Hematopoietic multipotent progenitor cell treated with erythropoietin and hydrocortisone succinate and interleukin-3 and kit ligand, for 8 days (in vitro differentiated cells): Measurements from ENCODE around the gene ZNF362.
"Not testable (repeated sequence)": the region's sequence is repeated elsewhere in the genome, so short reads cannot be mapped to it uniquely, and the experiment has no call there.

ENCODE experiments used
- DNase-seq: peaks from one replicate; pipeline ENCODE4 v3.0.0-alpha.2; 2015

The ZNF362 gene, protein sequence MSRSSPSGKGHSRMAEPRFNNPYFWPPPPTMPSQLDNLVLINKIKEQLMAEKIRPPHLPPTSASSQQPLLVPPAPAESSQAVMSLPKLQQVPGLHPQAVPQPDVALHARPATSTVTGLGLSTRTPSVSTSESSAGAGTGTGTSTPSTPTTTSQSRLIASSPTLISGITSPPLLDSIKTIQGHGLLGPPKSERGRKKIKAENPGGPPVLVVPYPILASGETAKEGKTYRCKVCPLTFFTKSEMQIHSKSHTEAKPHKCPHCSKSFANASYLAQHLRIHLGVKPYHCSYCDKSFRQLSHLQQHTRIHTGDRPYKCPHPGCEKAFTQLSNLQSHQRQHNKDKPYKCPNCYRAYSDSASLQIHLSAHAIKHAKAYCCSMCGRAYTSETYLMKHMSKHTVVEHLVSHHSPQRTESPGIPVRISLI

DNA sequence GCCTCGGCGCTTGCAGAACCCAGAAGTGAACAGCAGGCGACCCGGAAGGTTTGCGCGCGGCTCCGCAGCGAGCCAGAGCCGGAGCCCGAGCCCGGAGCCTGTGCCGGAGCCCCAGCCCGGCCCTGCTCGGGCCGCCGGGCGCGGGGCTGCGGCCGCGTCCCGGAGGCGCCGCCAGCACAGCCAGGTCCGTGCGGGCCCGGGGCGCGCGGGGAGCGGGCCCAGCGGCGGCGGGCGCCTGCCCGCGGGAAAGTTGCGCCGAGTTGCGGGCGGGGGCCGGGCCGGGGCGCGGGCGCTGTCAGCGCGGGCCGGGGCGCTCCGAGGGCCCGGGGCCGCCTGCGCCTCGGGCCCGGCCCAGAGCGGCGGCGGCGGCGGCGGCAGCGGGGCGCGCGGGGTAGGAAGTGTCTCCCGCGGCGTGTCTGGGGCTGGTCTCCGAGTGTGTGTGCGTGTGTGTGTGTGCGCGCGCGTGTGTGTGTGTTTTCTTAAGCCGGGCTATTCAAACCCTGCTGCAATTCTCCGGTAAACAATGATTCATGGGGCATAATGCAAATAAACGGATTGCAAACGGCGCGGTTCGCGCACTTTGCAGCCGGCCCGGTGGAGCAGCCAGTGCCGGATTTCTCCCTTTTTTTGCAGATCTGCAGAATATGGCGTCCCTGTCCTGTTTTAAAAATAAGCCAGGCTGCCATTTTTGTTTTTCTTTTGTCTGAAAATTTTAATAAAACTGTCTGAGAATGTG, at the start of gene ZNF362:
TSS of gene ZNF362 (plus strand) at position 22 of the 736 bp plus-strand sequence. CDS start 14,083 bp downstream, outside the sequence.
- peak; percentile 53 for DNase-seq

DNA sequence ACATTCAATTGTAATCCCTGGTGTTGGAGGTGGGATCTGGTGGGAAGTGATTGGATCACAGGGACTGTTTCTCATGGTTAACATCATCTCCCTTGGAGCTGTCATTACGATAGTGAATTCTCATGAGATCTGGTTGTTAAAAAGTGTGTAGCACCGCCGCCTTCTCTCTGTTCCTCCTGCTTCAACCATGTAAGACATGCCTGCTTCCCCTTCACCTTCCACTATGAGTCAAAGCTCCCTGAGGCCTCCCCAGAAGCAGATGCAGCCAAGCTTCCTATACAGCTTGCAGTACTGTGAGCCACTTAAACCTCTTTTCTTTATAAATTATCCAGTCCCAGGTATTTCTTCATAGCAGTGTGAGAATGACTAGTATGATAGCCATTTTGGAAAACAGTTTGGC, 44.3 kb upstream of the ZNF362 start:
- no peak for DNase-seq

DNA sequence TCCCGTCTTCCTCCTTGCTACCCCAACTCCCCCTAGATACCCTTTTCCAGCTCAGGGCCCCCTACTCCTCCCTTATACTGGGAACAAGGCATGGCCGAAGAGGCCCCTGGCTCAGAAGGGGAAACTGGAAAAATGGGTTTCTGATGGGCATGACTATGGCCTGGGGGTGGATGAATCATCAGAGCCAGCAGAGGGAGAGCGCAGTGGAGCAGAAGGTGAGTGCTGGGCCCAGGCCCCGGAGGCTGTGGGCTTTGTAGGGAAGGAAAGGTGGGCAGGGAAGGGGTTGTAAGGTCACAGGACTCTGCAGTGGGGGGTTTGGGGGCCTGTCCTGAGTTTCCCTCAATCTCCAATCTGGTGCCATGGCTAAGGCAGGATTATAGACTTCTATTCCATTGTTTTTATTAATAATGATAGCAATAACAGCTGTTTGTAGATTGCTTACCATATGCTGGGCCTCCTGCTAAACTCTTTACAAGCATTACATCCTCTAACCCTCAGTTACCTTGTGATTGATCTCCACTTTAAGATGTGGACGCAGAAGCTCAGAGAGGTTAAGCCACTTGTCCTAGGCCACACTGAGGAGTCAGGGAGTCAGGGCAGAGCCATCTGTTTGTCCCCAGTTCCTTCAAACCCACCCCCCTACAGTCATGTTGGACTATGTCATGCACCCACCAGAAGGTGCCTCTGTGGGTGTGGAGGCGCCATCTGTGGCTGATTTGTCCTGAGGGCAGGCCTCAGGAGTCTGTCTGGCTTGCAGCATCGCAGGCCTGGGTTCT, 36.2 kb upstream of the ZNF362 start:
- DNase-seq = no peak

DNA sequence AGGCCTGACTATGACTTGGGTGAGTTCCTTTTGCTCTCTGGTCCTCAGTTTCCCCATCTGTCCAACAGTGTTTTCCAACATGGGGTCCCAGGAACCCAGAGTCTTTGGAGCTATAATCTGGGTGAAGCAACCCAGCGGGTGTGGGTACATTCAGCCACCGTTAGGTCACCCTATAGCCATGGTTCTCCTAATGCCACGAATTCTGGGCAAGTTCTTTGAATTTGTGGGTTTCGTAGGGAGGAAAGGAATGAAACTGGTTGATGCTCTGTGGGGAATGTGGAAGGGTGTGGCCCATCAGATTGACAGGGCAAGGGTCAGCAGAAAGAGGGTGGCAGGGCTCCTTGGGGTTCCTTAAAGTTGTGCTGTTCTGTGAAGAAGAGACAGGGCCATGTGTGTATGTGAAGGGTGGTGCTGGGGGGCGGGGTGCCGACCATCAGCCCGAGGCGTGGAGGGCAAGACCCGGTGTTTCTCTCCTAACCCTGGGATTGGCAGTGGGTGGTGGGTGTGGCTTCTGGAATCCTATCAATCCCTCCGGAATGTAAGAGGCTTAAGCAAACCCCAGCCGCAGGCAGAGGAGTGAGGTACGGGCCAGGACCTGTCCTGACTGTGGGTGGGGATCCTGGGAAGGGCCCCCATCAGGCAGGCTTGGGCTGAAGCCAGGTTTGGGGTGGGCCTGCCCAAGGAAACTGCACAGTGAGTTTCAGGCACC, 35.5 kb upstream of the ZNF362 start:
- DNase-seq = no peak

DNA sequence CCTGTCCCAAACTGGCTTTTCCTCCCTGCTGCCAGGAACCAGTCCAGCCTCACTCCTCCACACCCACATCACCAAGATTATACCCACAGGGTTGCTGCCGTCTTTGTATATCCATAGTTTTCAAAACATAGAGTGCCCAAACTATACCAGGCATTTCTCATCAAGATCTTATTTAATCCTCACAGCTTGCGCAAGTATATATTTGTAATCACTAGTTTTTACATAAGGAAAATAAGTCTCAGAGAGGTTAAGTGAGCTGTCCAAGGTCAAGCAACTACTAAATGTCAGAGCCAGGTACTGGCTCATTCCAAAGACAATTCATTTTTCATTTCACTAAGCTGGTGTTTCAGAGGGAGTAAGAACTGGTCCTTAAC, 34.9 kb upstream of the ZNF362 start:
- no peak for DNase-seq

DNA sequence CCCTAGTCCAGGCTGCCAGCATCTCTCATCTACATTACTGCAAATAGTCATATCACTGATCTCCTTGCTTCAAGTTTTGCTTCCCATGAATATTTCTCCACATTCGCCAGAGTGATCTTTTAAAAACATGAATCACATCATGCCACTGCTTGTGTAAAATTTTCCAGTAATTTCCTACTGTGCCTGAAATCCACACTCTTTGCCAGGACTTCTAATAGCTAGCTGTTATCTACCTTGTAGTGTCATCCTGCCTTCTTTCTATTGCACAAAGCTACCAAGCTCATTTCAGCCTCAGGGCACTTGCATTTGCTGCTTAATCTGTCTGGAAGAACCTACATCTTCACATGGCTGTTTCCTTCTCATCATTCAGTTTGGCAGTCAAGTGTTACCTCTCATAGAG, 33.9 kb upstream of the ZNF362 start:
- DNase-seq = no peak

DNA sequence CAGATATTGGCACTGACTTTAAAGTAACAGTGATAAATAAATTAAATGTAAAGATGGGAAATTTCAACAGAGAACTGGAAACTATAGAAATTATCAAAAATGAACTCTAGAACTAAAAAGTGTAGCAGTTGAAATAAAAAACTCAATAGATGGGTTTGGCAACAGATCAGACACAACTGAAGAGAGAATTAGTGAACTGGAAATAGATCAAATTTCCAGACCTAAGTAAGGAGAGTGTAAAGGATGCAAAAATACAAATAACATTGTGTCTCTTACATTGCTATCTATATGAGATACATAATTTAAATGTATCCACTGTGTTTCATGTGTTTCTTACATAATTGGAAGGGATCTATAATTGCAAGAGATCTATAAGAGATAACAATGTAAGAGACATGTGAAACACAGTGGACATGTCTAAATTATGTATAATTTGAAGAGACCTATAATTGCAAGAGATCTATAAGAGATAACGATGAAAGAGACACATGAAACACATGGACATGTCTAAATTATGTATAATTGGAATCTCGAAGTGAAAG, 32.1 kb upstream of the ZNF362 start:
- DNase-seq = no peak

DNA sequence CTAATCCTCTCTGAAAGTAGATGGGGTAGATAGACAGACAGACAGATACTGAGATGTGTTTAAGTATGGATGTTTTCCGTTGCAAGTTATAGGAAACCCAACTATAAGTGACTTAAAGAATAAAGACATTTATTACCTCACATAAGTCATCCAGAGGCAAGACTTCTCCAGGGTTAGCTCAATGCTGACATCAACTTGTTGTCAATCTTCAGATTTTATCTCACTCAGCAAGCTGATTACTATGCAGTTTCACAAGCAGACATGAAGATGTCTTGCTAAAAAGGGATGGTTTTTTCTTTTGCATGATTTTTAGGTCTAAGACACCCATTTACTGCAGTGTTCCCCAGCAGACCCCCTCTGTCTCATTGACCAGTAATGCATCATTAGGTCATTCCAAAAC, 30.7 kb upstream of the ZNF362 start:
- no peak for DNase-seq

DNA sequence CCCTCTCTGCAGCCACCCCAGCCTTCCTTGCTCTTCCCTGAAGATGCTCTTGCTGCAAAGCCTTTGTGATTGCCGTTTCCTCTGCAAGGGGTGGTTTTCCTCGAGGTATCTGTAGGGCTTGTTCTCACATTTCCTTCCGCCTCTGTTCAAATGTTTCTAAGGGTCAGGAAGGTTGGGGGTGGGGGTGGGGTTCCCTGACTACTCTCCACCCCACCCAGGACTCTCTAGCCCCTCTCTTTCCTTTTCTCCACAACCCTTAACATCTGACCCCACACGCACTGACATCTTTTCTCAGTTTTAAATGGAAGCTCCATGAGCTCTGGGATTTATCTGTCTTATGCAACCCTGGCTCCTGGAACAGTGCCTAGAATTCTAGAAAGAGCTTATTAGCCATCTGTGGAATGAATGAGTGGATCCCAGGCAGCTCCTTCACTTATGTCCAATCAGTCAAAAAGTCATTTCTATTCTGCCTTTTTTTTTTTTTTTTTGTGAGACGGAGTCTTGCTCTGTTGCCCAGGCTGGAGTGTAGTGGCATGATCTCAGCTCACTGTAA, 27.3 kb upstream of the ZNF362 start:
- peak; percentile 9 for DNase-seq

DNA sequence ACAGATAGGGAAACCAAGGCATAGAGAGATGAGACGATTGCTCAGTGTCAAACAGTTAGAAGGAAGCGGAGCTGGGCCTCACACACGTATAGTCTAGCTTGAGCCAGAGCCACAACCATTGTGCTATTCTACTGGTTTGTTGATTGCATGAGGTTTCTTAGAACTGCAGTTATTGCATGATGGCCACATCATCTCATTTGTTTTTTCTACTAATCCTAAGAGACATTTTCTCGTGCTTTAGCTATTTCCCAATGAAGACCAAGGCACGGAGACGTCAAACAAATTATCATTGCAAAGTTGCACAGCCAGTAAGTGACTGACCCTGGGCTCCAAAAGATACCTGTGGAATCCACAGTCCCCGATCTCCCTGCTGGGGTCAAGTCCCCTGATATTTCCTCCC, 25.1 kb upstream of the ZNF362 start:
- no peak for DNase-seq

DNA sequence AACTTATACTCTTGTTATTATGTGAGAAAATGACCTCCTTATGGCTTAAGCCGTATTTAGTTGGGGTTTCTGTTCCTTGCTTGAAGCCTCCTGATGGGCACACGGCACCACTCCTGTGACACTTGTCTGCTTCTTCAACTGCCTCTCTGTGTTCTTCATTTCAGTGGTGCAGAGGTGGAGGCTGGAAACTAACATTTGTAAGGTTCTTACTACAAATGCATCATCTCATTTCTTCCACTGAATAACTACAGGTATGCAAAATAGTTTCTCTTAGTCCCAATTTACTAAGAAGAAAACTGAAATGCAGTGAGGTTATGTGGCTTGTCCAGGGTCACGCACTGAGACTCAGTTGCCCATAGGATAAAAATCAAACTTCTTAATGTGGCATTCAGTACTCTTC, 23.6 kb upstream of the ZNF362 start:
- no peak for DNase-seq

DNA sequence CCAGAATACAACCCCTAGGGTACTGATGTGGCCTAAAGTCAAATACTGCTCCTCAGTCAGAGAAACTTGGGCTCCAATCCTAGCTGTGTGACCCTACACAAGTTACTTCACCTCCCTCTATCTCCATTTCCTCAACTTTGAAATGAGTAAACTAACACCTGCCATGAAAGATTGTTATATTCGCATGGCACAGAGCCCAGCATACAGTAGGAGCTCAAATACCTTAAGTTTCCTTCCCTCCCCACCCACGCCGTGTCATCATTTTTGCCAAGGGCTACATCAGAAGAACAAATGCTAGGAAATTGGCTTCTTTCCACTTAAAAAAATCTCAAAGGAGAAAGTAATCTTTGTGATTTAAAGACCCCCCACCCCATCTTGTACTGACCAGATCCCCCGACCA, 22.2 kb upstream of the ZNF362 start:
- DNase-seq = no peak

DNA sequence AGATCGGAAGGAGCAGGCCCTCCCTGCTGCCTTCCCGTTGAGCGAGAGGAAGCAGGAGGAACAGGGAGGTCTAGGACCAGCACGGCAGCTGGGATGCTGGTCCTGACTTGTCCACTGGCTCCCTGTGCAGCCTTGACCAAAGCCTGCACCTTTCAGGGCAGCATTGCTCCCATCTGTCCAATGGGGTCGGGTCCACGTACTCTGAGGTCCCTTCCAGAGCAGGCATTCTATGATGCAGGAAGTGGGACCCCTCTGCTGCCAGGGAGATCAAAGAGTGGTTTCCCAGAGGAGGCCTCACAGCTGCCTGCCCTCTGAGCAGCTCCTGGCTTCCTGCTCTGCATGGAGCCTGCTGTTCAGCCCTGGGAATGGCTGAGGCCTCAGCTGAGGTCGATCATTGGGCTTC, 21.7 kb upstream of the ZNF362 start:
- DNase-seq = no peak

DNA sequence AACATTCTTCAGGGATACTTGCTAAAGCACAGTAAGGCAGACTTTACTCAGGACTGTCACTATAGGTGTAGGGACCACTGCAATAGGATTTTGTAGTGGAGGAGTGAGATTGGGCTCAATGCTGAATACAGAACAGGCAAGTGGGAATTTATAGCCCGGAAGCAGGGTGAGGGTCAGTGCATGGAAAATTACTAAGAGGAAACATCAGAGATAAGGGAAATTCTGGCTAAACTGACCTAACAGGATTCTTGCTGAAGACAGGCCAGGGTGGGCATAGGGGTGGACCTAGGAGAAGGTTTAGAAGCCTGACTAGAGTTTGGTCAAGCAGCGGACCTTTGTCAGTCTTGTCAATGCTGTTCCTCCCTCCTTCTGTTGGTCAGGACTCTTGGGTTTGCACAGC, 20.8 kb upstream of the ZNF362 start:
- no peak for DNase-seq

DNA sequence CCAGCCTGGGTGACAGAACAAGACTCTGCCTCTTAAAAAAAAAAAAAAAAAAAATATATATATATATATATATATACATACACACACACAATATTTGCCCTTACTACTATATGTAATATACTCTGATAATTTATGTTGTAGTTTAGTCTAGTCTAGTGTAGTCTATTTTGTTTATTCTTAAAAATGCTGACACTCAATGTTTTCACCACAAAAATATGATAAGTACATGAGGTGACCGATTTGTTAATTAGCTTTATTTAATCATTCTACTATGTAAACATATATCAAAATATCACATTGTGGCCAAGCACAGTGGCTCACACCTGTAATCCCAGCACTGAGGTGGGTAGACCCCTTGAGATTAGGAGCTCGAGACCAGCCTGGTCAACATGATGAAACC, 19.8 kb upstream of the ZNF362 start:
- no peak for DNase-seq

DNA sequence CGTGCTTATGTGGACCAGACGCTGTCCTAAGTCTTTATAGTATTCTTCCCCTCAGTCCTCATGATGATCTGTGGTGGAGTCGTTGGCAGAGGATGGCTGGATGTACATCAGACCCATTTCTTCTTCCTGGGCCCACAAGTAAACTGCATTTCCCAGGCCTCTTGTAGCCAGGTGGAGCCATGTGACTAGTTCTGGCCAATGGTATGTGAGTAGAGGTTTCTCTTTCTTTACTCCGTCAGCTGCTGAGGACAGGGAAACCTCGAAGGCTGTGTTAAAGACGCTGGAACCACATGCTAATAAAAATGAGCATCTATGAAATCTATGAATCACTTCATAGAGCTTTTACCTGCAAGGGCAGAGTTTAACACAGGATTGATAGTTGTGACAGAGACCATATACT, 18.7 kb upstream of the ZNF362 start:
- peak; percentile 12 for DNase-seq

DNA sequence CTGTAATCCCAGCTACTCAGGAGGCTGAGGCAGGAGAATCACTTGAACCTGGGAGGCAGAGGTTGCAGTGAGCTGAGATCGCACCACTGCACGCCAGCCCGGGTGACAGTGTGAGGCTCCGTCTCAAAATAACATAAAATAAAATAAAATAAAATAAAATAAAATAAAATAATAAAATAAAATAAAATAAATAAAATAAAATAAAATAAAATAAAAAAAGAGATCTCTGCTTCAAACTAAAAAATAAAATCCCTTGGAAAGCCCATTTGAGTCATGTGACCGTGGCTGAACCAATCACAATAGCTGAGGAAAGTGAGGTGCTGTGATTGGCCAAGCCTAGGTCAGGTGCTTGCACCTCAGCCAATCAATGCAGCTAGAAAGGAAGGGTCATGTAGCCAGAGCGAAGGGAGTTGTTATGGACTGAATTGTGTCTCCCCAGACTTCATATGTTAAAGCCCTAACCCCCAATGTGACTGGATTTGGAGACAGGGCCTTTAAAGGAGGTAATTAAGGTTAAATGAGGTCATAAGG, 18.0 kb upstream of the ZNF362 start:
- DNase-seq = not testable (repeated sequence)

DNA sequence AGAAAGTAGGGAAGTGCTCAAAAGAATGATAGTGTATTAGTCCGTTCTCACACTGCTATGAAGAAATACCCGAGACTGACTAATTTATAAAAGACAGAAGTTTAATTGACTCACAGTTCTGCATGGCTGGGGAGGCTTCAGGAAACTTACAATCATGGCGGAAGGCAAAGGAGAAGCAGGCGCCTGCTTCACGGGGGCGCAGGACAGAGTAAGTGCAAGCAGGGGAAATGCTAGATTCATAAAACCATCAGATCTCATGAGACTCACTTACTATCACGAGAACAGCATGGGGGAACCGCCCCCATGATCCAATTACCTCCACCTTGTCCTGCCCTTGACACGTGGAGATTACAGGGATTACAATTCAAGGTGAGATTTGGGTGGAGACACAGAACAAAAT, 16.9 kb upstream of the ZNF362 start:
- DNase-seq = not testable (repeated sequence)

DNA sequence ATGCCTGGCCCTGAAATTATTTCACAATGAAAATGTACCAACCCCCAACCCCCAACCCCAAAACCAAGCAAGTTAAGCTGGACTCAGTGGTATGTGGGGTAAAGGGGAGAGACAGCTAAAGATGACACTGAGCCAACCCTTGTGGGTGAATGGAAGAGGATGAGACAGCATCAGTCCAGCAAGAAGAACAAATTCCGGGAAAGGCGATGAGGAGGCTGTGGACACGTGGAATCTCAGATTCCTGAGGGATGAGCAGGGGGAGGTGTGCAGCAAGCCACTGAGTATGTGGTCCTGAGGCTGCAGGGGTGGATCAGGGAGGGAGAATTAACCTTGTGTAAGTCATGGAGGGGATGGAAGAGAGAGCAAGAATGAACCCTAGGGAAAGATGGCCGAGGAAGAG, 14.4 kb upstream of the ZNF362 start:
- no peak for DNase-seq

DNA sequence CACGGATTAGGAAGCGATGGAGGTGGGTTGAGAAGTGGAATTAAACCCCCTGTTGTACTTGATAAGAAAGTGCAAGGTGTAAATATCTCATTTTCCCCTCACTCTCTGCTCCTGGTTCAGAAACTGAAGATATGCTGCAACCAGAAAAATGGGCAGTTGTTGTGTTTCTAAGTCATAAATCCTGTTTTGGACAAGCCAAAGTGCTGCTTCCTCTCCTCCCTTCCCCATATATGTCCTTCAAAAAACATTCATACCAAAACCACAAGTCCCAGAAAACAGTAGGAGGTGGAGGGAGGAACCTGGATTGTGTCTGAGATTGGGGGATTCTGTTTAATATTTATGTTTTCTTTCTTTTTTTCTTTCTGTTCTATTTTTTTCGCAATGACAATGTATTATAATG, 13.6 kb upstream of the ZNF362 start:
- no peak for DNase-seq

DNA sequence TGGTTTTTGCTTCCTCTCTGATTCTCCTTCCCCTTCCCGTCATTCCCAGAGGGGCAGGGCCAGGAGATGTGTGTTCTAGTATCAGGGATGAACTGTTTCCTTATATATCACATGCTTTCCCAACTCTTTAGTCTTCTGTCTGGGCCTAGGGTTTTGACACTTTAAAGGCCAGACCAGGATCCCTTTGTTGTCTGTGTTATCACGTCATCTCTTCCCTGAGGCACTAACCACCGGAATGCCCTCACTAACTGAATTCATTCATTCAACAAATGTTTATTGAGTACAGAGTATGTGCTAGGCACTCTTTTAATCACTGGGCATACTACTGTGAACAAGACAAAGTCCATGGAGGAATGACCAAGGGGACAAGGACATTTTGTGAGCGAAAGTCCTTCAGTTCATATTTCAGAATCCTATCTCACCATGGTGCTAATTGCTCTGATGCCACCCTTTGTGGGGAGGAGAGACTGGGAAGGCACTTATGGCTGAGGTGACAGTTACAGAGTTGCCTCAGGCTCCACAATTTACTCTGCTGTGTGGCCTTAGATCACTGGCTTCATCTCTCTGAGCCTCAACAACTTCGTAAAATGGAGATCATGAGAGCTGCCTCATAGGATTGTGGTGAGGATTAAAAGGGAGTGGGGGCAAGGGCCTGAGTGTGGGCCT, 12.0 kb upstream of the ZNF362 start:
- no peak for DNase-seq

DNA sequence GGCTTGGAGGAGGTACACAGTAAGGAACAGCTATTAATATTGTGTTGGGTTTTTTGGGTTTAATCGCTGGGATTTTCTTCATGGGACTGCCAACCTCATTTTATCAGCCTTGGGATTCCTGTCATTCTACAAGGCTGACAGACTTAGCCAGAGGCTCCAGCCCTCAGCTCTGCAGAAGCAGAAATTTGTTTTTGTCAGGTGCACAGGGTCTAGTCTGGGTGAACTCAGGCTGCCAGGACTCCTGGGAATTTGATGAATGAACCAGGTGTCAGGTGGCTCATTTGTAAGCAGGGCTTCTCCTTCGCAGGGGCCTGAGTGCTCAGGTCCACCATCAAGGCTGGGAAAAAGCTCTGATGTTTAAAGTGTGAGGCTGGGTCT, 11.5 kb upstream of the ZNF362 start:
- no peak for DNase-seq
